Stimulated activated naive CD4-positive, alpha-beta T cell (primary cell): ENCODE data around the gene TMSB4X.

ENCODE experiments used
- DNase-seq, 6 experiments: peaks; one replicate each; lab custom pipeline; 2025; lab: John Stamatoyannopoulos, UW

Gene TMSB4X

GRCh38 chrX:12975991-12976558 lies 1.2 kb downstream of the TMSB4X start:
- peak in 3 of 6 experiments; percentile 16 to 60 (median 28) for DNase-seq

- DNase-seq = peak in 1 of 6 experiments; percentile 50
Observed at GRCh38 chrX:12976819-12977732, 2.2 kb downstream of the TMSB4X start.

DNA sequence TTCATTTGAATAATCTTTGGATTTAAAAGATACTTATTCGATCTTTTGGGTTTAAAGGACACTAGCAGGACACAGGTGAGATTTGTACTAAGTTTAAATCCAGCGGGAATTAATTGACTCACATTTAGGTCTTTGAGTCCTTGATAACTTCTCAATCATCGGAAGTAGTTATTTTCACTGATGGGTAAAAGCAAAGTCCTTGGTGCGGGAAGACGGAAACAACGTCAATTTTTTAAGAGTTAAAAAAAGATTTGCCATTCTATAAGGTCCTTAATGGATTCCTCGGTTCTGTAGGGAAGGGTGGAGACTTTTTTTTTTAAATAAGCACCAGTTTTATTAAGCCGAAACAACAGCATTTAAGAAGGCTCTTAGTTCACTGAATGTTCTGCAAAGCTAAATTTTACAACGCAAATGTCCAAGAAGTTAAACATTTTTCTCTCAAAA lies 2.9 kb downstream of the TMSB4X start:
- DNase-seq = no peak

DNA sequence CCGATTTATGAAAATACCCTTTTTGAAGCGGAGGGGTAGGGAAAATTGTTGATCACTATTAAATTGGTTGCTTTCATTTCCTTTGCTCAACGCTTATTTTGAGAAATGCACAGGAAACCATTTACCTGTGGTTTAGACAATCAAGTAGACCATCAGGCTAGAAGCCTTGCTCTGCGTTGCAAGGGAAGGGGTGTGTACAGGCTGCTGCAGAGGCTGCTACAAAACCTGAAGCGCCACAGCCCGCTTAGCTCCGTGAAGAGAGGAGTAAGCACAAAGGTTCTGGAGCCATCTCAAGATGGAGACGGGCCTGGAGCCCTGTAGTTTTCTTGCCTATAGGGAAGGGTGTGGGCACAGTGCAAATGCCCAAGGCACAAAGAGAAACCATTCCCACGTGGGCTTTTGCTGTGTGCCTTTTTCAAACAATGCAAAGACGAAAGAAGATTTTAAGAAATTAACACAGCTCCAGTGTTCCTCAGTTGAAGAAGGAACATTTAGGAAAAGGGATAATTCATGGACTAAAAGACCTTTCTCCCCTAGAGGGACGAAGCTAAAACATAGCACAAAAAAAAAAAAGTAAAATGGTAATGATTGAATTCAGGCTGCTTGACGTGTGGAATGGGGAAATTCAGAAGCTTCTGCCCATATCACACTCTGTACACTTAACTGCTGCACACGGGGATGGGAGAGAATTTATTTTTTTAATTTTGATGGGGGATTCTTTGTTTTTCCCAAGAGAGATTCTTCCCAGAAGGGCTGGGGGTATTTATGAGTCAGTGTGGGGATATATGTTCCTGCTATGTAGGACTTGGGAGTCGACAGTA lies 3.5 kb downstream of the TMSB4X start:
- peak; percentile 45 to 82 (median 70) for DNase-seq

DNA sequence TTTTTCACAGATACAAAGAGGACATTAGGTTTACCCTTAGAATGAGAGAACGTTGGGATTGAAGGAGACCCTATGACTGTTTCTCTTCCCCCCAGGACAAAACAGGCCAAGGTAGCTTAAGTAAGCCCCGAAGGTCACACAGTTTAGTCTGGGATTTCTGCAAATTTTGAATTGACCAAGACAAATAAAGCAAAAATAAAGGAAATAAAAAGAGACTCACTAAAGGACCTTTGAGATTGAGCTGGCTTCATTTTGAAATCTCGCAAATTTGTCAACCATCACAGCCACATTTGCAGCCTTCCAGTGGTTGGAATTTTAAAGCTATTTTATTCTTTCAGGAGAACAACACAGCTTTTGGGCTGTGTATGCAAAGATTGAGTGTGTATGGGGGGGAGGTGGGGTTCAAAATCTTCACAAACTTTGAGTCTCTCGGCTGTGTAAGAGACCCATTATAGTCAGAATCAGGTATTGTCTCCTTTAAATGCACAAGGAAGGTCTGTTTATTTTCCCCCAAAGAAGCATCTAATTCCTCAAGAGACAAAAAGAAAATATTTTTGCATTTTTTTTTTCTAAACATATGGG lies 4.2 kb downstream of the TMSB4X start:
- DNase-seq = no peak

DNA sequence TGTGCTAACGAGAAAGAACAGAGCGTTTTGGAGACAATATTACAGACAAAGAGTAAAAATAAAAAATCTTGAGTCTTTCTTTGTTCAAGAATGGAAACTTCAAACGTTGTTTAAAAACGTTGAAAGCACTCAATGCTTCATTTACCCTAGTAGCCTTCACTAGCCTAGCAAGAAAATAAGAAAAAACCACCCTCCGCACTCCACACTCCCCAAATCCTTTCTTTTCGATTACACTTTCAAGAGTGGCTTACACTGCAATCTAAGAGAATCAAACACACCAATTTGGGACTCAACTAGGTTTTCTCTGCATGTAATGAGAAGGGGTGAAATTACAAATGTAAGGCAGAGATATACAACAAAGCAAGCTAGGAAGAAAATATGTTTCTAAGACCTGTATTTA lies 4.7 kb downstream of the TMSB4X start:
- DNase-seq = peak in 1 of 6 experiments; percentile 55

DNA sequence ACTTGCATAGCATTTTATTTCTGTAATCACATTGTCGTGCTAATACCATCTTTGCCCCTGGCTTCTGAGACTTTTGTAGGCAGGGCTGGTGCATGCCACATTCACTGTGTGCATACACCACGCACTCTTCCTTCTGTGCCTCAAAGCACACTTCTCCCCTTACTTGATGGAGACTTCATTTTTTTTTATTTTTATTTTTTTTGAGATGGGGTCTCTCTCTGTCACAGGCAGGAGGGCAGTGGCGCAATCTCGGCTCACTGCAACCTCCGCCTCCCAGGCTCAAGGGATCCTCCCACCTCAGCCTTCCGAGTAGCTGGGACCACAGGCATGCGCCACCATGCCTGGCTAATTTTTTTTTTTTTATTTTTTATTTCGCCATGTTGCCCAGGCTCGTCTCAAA lies 5.1 kb downstream of the TMSB4X start:
- DNase-seq = peak in 2 of 6 experiments; percentile 20 to 55

- peak in 2 of 6 experiments; percentile 14 to 15 for DNase-seq
Observed at GRCh38 chrX:12981880-12982279, 7.0 kb downstream of the TMSB4X start.

GRCh38 chrX:12984603-12985319 lies 9.9 kb downstream of the TMSB4X start:
- peak; percentile 28 to 66 (median 47) for DNase-seq

GRCh38 chrX:12985331-12985730 lies 10.4 kb downstream of the TMSB4X start:
- no peak for DNase-seq

DNA sequence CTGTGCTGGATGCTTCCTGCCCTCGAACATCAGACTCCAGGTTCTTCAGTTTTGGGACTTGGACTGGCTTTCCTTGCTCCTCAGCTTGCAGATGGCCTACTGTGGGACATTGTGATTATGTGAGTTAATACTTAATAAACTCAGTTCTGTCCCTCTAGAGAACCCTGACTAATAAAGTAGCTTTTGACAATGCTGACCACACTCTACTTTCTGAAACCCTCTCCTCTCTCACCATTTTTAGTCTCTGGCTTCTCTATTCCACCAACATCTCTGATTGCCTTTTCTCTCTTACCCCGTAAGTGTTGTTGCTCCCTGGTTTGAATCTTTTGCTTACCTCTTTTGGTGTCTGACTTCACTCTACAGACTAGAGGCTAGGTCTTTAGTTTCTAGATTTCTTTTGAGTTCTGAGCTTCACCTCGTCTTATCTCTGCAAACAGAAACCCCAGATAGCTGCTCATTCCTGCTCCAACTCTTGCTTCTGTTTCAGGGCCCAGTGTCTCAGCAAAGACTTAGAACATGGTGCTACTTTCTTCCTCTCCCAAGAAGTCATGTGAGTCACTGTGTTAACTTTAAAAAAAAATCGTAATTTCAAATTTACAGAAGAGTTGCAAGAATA lies 11.4 kb downstream of the TMSB4X start:
- DNase-seq = no peak

DNA sequence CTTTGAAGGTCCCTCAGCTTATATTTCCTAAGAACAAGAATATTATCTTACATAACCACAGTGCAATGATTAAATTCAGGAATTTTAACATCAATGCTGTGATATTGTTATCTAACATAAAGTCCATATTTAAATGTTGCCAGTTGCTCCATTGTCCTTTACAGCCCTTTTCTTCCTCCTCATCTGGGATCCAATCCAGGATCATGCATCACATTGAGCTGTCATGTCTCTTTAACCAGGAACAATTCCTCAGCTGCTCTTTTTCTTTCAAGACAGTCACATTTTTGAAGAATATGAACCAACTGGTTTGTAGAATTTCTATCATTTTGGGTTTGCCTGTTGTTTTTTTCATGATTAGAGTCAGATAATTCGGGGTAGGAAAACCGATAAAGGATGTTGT lies 12.0 kb downstream of the TMSB4X start:
- no peak for DNase-seq

- DNase-seq = no peak
Observed at GRCh38 chrX:12987340-12987739, 12.4 kb downstream of the TMSB4X start.

GRCh38 chrX:12987900-12988594 lies 13.1 kb downstream of the TMSB4X start:
- no peak for DNase-seq

DNA sequence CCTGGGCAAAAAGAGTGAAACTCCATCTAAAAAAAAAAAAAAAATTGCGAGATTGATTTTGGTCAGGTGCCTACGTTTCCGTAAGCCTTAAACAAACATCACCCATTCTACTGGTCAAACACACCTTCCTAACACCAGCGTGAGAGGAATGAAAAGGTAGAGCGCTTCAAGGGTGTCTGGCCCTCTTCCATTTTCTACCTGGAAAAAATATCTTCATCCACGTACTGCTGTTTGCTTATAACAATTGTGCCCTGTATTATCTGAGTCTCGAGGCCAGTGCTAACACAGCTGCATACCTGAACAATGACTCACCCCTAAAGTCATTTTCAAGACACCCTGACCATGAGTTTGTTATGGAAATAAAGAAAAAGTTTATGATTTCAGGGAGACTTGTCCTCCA lies 13.9 kb downstream of the TMSB4X start:
- DNase-seq = no peak

DNA sequence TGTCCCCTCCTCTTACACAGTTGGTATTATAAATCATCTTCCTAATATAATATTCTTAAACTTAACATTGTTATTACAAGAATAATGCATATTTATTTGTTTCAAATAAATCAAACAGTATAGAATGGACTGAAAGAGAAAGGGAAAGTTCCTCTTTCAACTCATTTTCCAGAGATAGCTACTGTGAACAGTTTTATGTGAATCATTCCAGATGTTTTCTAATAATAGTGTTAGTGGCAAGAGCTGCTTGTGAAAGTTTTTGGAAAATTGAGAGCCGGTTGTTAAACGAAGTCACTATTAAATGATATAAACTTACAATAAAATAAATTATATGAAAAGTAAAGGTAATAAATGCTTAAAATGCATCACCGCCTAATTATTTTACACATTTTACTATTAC lies 14.6 kb downstream of the TMSB4X start:
- no peak for DNase-seq

GRCh38 chrX:12991575-12991974 lies 16.7 kb downstream of the TMSB4X start:
- no peak for DNase-seq

- no peak for DNase-seq
Observed at GRCh38 chrX:12992544-12993118, 17.7 kb downstream of the TMSB4X start.

DNA sequence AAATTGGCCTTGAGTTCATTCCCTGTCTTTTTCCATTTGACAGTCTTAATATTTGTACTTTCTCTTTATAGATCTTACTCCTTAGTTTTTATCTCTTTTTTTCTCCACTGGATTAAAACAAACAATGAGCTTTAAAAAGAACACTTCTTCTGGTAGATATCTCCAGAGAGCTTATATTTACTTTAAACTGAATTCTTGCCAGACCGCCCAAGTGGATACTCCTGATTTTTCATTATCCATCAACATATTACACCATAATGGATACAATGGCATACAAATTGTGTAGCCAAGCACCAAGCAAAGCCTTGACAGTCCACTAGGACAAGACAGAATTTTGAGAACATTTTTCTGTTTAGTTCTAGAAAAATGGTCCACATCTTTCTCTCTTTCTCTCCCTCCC lies 18.9 kb downstream of the TMSB4X start:
- no peak for DNase-seq

DNA sequence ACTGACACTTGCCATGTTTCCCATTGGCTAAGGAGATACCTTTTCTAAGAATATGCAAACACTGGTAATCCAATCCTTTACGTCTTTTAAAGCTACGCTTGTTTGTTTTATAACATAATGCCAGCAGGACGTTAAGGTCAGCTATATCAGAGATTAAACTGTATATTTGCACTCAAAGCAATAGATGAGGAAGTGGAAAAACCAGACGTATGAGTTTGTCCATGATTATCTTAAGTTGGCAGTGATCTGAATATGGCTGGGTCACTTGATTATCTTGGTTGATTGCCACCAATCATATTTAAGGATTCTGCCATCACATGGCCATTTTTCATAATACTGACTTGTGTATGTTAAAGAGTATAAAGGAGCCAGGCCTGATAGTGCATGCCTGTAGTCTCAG lies 19.4 kb downstream of the TMSB4X start:
- no peak for DNase-seq
